PC-9 (cell line): ENCODE results near the gene NCAM2.

Experiments used
- EZH2 ChIP-seq: fragments of 200-600 bp; sonication (generic); IDR thresholded peaks from 2 replicates; pipeline ENCODE4 v1.8.0; 2017; ENCODE audit warnings: antibody characterized with exemption, low read depth
- TF ChIP-seq, protein P1 (sequence below): fragments of 200-600 bp; sonication (generic); conservative IDR thresholded peaks from 2 replicates; pipeline ENCODE4 v1.6.1; 2017; ENCODE audit warnings: mixed run types, antibody characterized with exemption, mild to moderate bottlenecking, moderate library complexity

DNA sequence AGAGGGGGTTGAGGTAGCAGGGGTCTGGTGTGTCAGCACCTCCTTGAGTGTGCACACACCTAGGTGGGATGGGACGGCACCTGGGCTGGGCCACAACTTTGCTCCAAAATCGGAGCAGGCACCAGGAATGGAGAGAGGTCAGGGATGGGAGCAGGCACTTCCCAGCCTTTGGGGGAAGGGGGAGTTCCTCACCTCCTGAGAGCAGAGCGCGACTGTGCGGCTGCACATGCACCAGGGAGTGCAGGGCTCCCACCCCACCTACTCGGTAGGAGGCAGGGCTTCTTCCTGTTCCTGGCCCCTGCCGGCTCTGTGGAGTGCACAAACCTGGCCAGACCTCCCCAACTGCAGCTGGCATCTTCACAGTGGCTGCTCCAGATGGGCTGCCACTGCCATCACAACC is 399.3 kb downstream of the NCAM2 start:
- no peak for TF ChIP-seq EZH2
- TF ChIP-seq, protein P1, sequence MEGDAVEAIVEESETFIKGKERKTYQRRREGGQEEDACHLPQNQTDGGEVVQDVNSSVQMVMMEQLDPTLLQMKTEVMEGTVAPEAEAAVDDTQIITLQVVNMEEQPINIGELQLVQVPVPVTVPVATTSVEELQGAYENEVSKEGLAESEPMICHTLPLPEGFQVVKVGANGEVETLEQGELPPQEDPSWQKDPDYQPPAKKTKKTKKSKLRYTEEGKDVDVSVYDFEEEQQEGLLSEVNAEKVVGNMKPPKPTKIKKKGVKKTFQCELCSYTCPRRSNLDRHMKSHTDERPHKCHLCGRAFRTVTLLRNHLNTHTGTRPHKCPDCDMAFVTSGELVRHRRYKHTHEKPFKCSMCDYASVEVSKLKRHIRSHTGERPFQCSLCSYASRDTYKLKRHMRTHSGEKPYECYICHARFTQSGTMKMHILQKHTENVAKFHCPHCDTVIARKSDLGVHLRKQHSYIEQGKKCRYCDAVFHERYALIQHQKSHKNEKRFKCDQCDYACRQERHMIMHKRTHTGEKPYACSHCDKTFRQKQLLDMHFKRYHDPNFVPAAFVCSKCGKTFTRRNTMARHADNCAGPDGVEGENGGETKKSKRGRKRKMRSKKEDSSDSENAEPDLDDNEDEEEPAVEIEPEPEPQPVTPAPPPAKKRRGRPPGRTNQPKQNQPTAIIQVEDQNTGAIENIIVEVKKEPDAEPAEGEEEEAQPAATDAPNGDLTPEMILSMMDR = no peak
